ENCODE results near the gene CTPS2. TPM values are rescaled to one million over a fixed set of nuclear protein-coding genes. Genes with fewer than 3 reads are reported as not detected.
"Not testable (repeated sequence)": the region's sequence is repeated elsewhere in the genome, so short reads cannot be mapped to it uniquely, and the experiment has no call there.

Gene CTPS2
- total RNA-seq, 1 donor from 2014 or later = 26.1 TPM

GRCh38 chrX:16587836-16588235 is 124.6 kb downstream of the CTPS2 start:
- Mint-ChIP-seq H3K27me3 (ENCODE audit: low read depth) (no peaks in the 10 kb centered on the region), H3K9me3 (ENCODE audit: low read depth) (peaks cover 10% of the 10 kb centered on the region), H3K4me1 (ENCODE audit: low read depth) (peaks cover 9% of the 10 kb centered on the region), H3K27ac (ENCODE audit: unreplicated experiment) (no peak overlapping the region), H3K4me3 (ENCODE audit: unreplicated experiment) (no peak overlapping the region), H3K36me3 (ENCODE audit: low read depth) (peaks cover 28% of the 10 kb centered on the region)
- no peak for TF ChIP-seq CTCF (IDR thresholded peaks at IDR 0.05)
- DNase-seq (ENCODE audit: low spot score) = no peak

DNA sequence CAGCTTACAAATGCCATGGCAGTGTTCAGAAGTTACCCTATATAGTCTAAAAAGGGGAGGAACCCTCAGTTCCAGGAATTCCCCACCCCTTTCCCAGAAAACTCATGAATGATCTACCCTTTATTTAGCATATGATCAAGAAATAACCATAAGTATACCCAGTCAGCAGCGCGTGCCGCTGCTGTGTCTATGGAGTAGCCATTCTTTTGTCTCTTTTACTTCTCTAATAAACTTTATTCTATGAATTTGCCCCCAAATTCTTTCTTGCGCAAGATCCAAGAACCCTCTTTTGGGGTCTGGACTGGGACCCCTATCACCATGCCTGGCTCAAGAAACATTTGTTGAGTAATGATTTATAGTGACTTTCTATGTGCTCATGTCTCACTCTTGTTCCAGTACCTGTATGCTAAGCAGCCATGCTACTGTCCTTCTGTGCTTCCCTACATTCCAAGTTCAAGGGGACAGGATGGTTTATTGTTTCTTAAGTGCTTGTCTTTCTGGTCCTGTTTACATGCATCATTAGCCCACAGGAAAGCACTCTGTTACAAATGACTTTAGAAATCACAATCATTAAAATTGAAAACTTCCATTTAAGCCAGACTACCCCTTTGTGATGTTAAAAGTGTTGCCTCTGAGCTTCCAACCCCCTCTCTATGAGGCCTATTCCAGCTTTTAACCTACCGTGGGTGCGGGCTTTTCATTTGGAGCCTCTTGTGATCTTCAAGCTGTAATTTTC is 125.9 kb downstream of the CTPS2 start:
- Mint-ChIP-seq H3K27ac (ENCODE audit: unreplicated experiment) (no peak overlapping the region), H3K4me3 (ENCODE audit: unreplicated experiment) (no peak overlapping the region), H3K9me3 (ENCODE audit: low read depth) (peaks cover 10% of the 10 kb centered on the region), H3K27me3 (ENCODE audit: low read depth) (no peaks in the 10 kb centered on the region), H3K36me3 (ENCODE audit: low read depth) (peaks cover 25% of the 10 kb centered on the region), H3K4me1 (ENCODE audit: low read depth) (peaks cover 9% of the 10 kb centered on the region)
- no peak for TF ChIP-seq CTCF (IDR thresholded peaks at IDR 0.05)
- no peak for DNase-seq (ENCODE audit: low spot score)

GRCh38 chrX:16585486-16586376 is 126.7 kb downstream of the CTPS2 start:
- no peaks in the 10 kb centered on the region for H3K27me3 Mint-ChIP-seq (ENCODE audit: low read depth)
- TF ChIP-seq CTCF (IDR thresholded peaks at IDR 0.05) = no peak
- no peak overlapping the region for H3K27ac Mint-ChIP-seq (ENCODE audit: unreplicated experiment)
- H3K4me1 Mint-ChIP-seq (ENCODE audit: low read depth) = peaks cover 9% of the 10 kb centered on the region
- peaks cover 21% of the 10 kb centered on the region for H3K36me3 Mint-ChIP-seq (ENCODE audit: low read depth)
- H3K4me3 Mint-ChIP-seq (ENCODE audit: unreplicated experiment) = no peak overlapping the region
- DNase-seq (ENCODE audit: low spot score) = no peak
- peaks cover 9% of the 10 kb centered on the region for H3K9me3 Mint-ChIP-seq (ENCODE audit: low read depth)

DNA sequence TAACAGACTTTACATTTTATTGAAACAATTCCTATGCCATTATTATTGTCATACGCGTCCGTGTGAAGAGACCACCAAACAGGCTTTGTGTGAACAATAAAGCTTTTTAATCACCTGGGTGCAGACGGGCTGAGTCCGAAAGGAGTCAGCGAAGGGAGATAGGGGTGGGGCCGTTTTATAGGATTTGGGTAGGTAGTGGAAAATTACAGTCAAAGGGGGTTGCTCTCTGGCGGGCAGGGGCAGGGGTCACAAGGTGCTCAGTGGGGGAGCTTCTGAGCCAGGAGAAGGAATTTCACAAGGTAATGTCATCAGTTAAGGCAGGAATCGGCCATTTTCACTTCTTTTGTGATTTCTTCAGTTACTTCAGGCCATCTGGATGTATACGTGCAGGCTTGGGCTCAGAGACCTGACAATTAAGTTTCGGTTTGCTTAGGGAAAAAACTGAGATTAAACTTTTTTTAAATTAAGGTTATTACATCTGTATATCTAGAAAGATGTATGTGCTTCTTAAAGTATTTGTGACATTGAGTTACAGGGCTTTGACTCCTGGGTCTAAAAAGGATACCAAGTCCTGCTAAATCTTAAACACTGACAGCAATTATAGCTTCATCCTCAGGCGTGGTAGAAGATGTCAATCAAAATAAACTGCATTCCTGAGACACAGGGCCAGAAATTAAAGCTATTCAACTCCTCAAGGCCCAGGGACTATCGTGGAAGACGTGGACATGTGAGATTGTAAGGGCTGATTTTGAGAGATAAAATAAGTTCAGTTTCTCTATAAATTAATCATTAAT is 132.3 kb downstream of the CTPS2 start:
- H3K27ac Mint-ChIP-seq (ENCODE audit: unreplicated experiment); H3K27me3 Mint-ChIP-seq (ENCODE audit: low read depth); H3K9me3 Mint-ChIP-seq (ENCODE audit: low read depth); DNase-seq (ENCODE audit: low spot score); H3K4me1 Mint-ChIP-seq (ENCODE audit: low read depth); H3K4me3 Mint-ChIP-seq (ENCODE audit: unreplicated experiment); H3K36me3 Mint-ChIP-seq (ENCODE audit: low read depth): not testable (repeated sequence)

- Mint-ChIP-seq H3K9me3 (ENCODE audit: low read depth) (peaks cover 9% of the 10 kb centered on the region), H3K4me3 (ENCODE audit: unreplicated experiment) (no peak overlapping the region), H3K4me1 (ENCODE audit: low read depth) (no peaks in the 10 kb centered on the region), H3K27ac (ENCODE audit: unreplicated experiment) (no peak overlapping the region), H3K36me3 (ENCODE audit: low read depth) (peaks cover 3% of the 10 kb centered on the region), H3K27me3 (ENCODE audit: low read depth) (no peaks in the 10 kb centered on the region)
- TF ChIP-seq CTCF (IDR thresholded peaks at IDR 0.05) = no peak
- no peak for DNase-seq (ENCODE audit: low spot score)
These were observed 133.0 kb downstream of the CTPS2 start for GRCh38 chrX:16579517-16579916.
